HG03135 (cell line): ENCODE results near the gene PRKG1.
"Not testable (repeated sequence)": the region's sequence is repeated elsewhere in the genome, so short reads cannot be mapped to it uniquely, and the experiment has no call there.

Source experiments
- ATAC-seq: cut with Tn5 transposase; IDR thresholded peaks from one replicate; pipeline ENCODE4 v1.9.1; 2021; ENCODE audit warnings: mild to moderate bottlenecking, moderate library complexity; ENCODE audit not compliant: unreplicated experiment

Gene PRKG1

GRCh38 chr10:51406581-51406980 lies 332.3 kb downstream of the PRKG1 start:
- no peak for ATAC-seq

- no peak for ATAC-seq
These were observed 342.2 kb downstream of the PRKG1 start for GRCh38 chr10:51416494-51416893.

GRCh38 chr10:51419196-51420093 lies 345.2 kb downstream of the PRKG1 start:
- ATAC-seq = no peak

GRCh38 chr10:51421853-51422252 lies 347.6 kb downstream of the PRKG1 start:
- ATAC-seq = no peak

GRCh38 chr10:51422311-51423120 lies 348.2 kb downstream of the PRKG1 start:
- ATAC-seq = no peak

- ATAC-seq = no peak
These were observed 348.8 kb downstream of the PRKG1 start for GRCh38 chr10:51423121-51423452.

GRCh38 chr10:51425431-51425830 lies 351.1 kb downstream of the PRKG1 start:
- no peak for ATAC-seq

- ATAC-seq = no peak
These were observed 353.5 kb downstream of the PRKG1 start for GRCh38 chr10:51427758-51428157.

GRCh38 chr10:51430506-51430905 lies 356.2 kb downstream of the PRKG1 start:
- ATAC-seq = no peak

- ATAC-seq = no peak
These were observed 359.7 kb downstream of the PRKG1 start for GRCh38 chr10:51433949-51434475.

- ATAC-seq = no peak
These were observed 362.5 kb downstream of the PRKG1 start for GRCh38 chr10:51436805-51437204.

- no peak for ATAC-seq
These were observed 365.4 kb downstream of the PRKG1 start for GRCh38 chr10:51439645-51440044.

- ATAC-seq = no peak
These were observed 371.3 kb downstream of the PRKG1 start for GRCh38 chr10:51445588-51445987.

- no peak for ATAC-seq
These were observed 372.8 kb downstream of the PRKG1 start for GRCh38 chr10:51447119-51447518.

- not testable (repeated sequence) for ATAC-seq
These were observed 381.5 kb downstream of the PRKG1 start for GRCh38 chr10:51455762-51456161.

GRCh38 chr10:51459476-51459875 lies 385.2 kb downstream of the PRKG1 start:
- ATAC-seq = no peak

- no peak for ATAC-seq
These were observed 387.9 kb downstream of the PRKG1 start for GRCh38 chr10:51462076-51462779.

- ATAC-seq = no peak
These were observed 394.1 kb downstream of the PRKG1 start for GRCh38 chr10:51468424-51468823.

- ATAC-seq = no peak
These were observed 395.4 kb downstream of the PRKG1 start for GRCh38 chr10:51469686-51470085.

GRCh38 chr10:51471271-51471670 lies 397.0 kb downstream of the PRKG1 start:
- ATAC-seq = no peak

GRCh38 chr10:51472154-51472553 lies 397.9 kb downstream of the PRKG1 start:
- ATAC-seq = no peak
